ENCODE measurements around the gene ATP5PB.

DNA sequence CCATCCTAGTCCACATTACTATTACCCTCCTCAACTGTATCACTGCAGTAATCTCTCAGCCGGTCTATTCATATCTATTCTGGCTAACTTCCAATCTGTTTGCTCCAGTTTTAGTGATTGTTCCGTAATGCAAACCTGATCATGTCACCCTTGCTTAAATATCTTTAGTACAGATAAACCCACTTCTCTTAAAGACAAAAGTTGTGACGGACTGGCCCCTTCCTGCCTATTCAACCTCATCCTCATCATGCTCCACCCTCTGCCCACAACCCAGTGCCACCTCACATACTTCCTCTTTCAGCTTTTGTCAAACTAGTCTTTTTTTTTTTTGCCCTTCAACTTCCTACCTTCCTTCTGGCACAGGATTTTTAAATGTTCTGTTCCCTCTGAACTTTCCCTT lies 21.7 kb downstream of the ATP5PB start:
- TF ChIP-seq, protein P1, sequence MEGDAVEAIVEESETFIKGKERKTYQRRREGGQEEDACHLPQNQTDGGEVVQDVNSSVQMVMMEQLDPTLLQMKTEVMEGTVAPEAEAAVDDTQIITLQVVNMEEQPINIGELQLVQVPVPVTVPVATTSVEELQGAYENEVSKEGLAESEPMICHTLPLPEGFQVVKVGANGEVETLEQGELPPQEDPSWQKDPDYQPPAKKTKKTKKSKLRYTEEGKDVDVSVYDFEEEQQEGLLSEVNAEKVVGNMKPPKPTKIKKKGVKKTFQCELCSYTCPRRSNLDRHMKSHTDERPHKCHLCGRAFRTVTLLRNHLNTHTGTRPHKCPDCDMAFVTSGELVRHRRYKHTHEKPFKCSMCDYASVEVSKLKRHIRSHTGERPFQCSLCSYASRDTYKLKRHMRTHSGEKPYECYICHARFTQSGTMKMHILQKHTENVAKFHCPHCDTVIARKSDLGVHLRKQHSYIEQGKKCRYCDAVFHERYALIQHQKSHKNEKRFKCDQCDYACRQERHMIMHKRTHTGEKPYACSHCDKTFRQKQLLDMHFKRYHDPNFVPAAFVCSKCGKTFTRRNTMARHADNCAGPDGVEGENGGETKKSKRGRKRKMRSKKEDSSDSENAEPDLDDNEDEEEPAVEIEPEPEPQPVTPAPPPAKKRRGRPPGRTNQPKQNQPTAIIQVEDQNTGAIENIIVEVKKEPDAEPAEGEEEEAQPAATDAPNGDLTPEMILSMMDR (IDR thresholded peaks at IDR 0.05): no peak
- TF ChIP-seq POLR2A (IDR thresholded peaks at IDR 0.05) (no peak), EP300 (IDR thresholded peaks at IDR 0.05) (no peak)
